Measurements from ENCODE around the gene GNB3.

GRCh38 chr12:6869049-6870021, 28.6 kb downstream of the GNB3 start:
- TF ChIP-seq CTCF (conservative IDR thresholded peaks at IDR 0.05; ENCODE audit: low read depth, low read length) = peak; percentile 77
- no peak for TF ChIP-seq MAFK (IDR thresholded peaks at IDR 0.05; ENCODE audit: low read depth, low read length)
- no peak for TF ChIP-seq POLR2A (IDR thresholded peaks at IDR 0.05; ENCODE audit: low read depth, low read length)
- TF ChIP-seq RAD21 (IDR thresholded peaks at IDR 0.05; ENCODE audit: low read length) = peak; percentile 69
- no peak for TF ChIP-seq ELK1 (IDR thresholded peaks at IDR 0.05; ENCODE audit: borderline replicate concordance, low read depth, low read length)
- no peak for TF ChIP-seq RFX5 (IDR thresholded peaks at IDR 0.05; ENCODE audit: low read depth, low read length)
- TF ChIP-seq CEBPB (IDR thresholded peaks at IDR 0.05; ENCODE audit: low read depth, low read length) = no peak
- no peak for TF ChIP-seq NFE2L2 (IDR thresholded peaks at IDR 0.05; ENCODE audit: low read depth, low read length)
- TF ChIP-seq CHD1 (IDR thresholded peaks at IDR 0.05; ENCODE audit: low read depth, low read length) = no peak
- TF ChIP-seq MAZ (IDR thresholded peaks at IDR 0.05; ENCODE audit: borderline replicate concordance, low read depth, low read length) = no peak
- TF ChIP-seq RCOR1 (IDR thresholded peaks at IDR 0.05; ENCODE audit: insufficient replicate concordance, low read length) = no peak
- peak; percentile 38; the same call in 1 of the 2 replicates for TF ChIP-seq SMC3 (IDR thresholded peaks at IDR 0.05; ENCODE audit: low read depth, low read length)
- peak; percentile 86 for TF ChIP-seq MXI1 (IDR thresholded peaks at IDR 0.05; ENCODE audit: borderline replicate concordance, low read depth, low read length)
- TF ChIP-seq USF2 (IDR thresholded peaks at IDR 0.05; ENCODE audit: low read depth, low read length) = no peak
